GM23338 (cell line): ENCODE measurements around the gene APOBR. TPM values are rescaled to one million over a fixed set of nuclear protein-coding genes. Genes with fewer than 3 reads are reported as not detected.

Experiments used
- ATAC-seq: fragments of 200-7000 bp; cut with Tn5 transposase; 3 replicates; pipeline ENCODE4 v1.9.1; 2020
- DNase-seq: peaks from one replicate; pipeline ENCODE4 v3.0.0-alpha.2; 2015; ENCODE audit warnings: low spot score
- H2AFZ ChIP-seq: fragments of 200-600 bp; sonication (generic); 2 replicates; pipeline ENCODE4 v1.8.0; 2016; ENCODE audit warnings: antibody characterized with exemption, mild to moderate bottlenecking, moderate library complexity
- H3F3A ChIP-seq: fragments of 200-600 bp; sonication (generic); replicated peaks from 2 replicates; pipeline ENCODE4 v1.8.0; 2017; ENCODE audit warnings: antibody characterized with exemption, mixed run types, low read depth
- H3K27ac ChIP-seq: fragments of 200-600 bp; sonication (generic); 2 replicates; pipeline ENCODE4 v1.6.1; 2016; ENCODE audit warnings: low read depth
- H3K27me3 ChIP-seq: fragments of 200-600 bp; sonication (generic); 2 replicates; pipeline ENCODE4 v1.8.0; 2016; ENCODE audit warnings: mild to moderate bottlenecking, mixed run types, moderate library complexity; ENCODE audit not compliant: insufficient read depth
- H3K36me3 ChIP-seq: fragments of 200-600 bp; sonication (generic); 2 replicates; pipeline ENCODE4 v1.8.0; 2016; ENCODE audit warnings: mild to moderate bottlenecking; ENCODE audit not compliant: insufficient read depth
- H3K4me1 ChIP-seq: fragments of 200-600 bp; sonication (generic); 2 replicates; pipeline ENCODE4 v1.8.0; 2016; ENCODE audit warnings: mild to moderate bottlenecking, moderate library complexity; ENCODE audit not compliant: insufficient read depth
- H3K4me2 ChIP-seq: fragments of 200-600 bp; sonication (generic); 2 replicates; pipeline ENCODE4 v1.7.1; 2017; ENCODE audit warnings: mixed run types
- H3K4me3 ChIP-seq: fragments of 200-600 bp; sonication (generic); 2 replicates; pipeline ENCODE4 v1.6.1; 2016; ENCODE audit warnings: mixed run types
- H3K79me2 ChIP-seq: fragments of 200-600 bp; sonication (generic); replicated peaks from 2 replicates; pipeline ENCODE4 v1.8.0; 2017; ENCODE audit warnings: mild to moderate bottlenecking; ENCODE audit not compliant: insufficient read depth
- H3K9me2 ChIP-seq: fragments of 200-600 bp; sonication (generic); 2 replicates; pipeline ENCODE4 v1.8.0; 2017; ENCODE audit not compliant: insufficient read depth
- H4K20me1 ChIP-seq: fragments of 200-600 bp; sonication (generic); replicated peaks from 2 replicates; pipeline ENCODE4 v1.8.0; 2017; ENCODE audit warnings: mild to moderate bottlenecking; ENCODE audit not compliant: insufficient read depth
- H3K27ac Mint-ChIP-seq: 2 replicates; pipeline ENCODE4 v1.8.0; 2020; ENCODE audit warnings: inconsistent platforms, mild to moderate bottlenecking, moderate library complexity, mixed read lengths
- H3K27me3 Mint-ChIP-seq: 3 replicates; pipeline ENCODE4 v1.8.0; 2022; ENCODE audit warnings: low read depth, mild to moderate bottlenecking, moderate library complexity, mixed read lengths, inconsistent platforms; ENCODE audit not compliant: insufficient read depth, poor library complexity
- H3K36me3 Mint-ChIP-seq: 3 replicates; pipeline ENCODE4 v1.8.0; 2021; ENCODE audit warnings: low read depth, mild to moderate bottlenecking, inconsistent platforms, moderate library complexity, mixed read lengths
- H3K4me1 Mint-ChIP-seq: 3 replicates; pipeline ENCODE4 v1.8.0; 2020; ENCODE audit warnings: mild to moderate bottlenecking, inconsistent platforms, mixed read lengths
- H3K4me3 Mint-ChIP-seq: 3 replicates; pipeline ENCODE4 v1.8.0; 2021; ENCODE audit warnings: moderate library complexity, mild to moderate bottlenecking, inconsistent platforms, mixed read lengths
- H3K9me3 Mint-ChIP-seq: 3 replicates; pipeline ENCODE4 v1.8.0; 2020; ENCODE audit warnings: moderate library complexity, mild to moderate bottlenecking, inconsistent platforms, mixed read lengths
- CREB1 ChIP-seq: fragments of 250-450 bp; sonication (Bioruptor Pico); IDR thresholded peaks from 2 replicates; pipeline ENCODE4 v1.5.0; 2020; ENCODE audit warnings: low read depth, mild to moderate bottlenecking, moderate library complexity
- EZH2 ChIP-seq: fragments of 200-600 bp; sonication (generic); IDR thresholded peaks from one replicate; pipeline ENCODE4 v1.8.0; 2017; ENCODE audit warnings: antibody characterized with exemption, mild to moderate bottlenecking, low read depth; ENCODE audit not compliant: unreplicated experiment
- EZH2phosphoT487 ChIP-seq: fragments of 200-600 bp; sonication (generic); IDR thresholded peaks from one replicate; pipeline ENCODE4 v1.8.1; 2018; ENCODE audit warnings: antibody characterized with exemption; ENCODE audit not compliant: unreplicated experiment
- JUNB ChIP-seq: IDR thresholded peaks from one replicate; pipeline ENCODE4 v1.6.1; 2016; ENCODE audit warnings: antibody characterized with exemption; ENCODE audit not compliant: unreplicated experiment
- NANOG ChIP-seq: IDR thresholded peaks from 2 replicates; pipeline ENCODE4 v1.6.1; 2016; ENCODE audit warnings: antibody characterized with exemption, borderline replicate concordance
- POLR2AphosphoS5 ChIP-seq: IDR thresholded peaks from 2 replicates; pipeline ENCODE4 v1.6.1; 2016; ENCODE audit warnings: antibody characterized with exemption, low read depth
- STAT1 ChIP-seq: IDR thresholded peaks from one replicate; pipeline ENCODE4 v1.6.1; 2016; ENCODE audit warnings: antibody characterized with exemption; ENCODE audit not compliant: unreplicated experiment
- ZNF114 ChIP-seq: fragments of 250-450 bp; sonication (Bioruptor Pico); IDR thresholded peaks from 2 replicates; pipeline ENCODE4 v1.5.0; 2020; ENCODE audit warnings: mild to moderate bottlenecking, moderate library complexity
- ZNF331 ChIP-seq: fragments of 250-450 bp; sonication (Bioruptor Pico); IDR thresholded peaks from 2 replicates; pipeline ENCODE4 v1.5.0; 2020; ENCODE audit warnings: low read depth, mild to moderate bottlenecking, moderate library complexity
- polyA plus RNA-seq: library from polyadenylated mRNA; unstranded; fragments of >200 nt; fragmentation: Nextera tagmentation; extraction: Ambion mirVana; gene quantifications from 2 replicates; pipeline ENCODE4 v1.2.1, GENCODE V29; 2016
- total RNA-seq: library from RNA; depleted of rRNA; stranded (reverse); fragments of >200 nt; shearing (Covaris generic); gene quantifications from 2 replicates; pipeline ENCODE4 v1.2.3, GENCODE V29; 2014
- TF ChIP-seq, protein P1 (sequence below), 2 experiments: fragments of 200-600 bp in 1 of 2; sonication (generic) in 1 of 2; conservative IDR thresholded peaks; 2 replicates each; pipeline versions ENCODE4 v1.5.1 to v1.6.1; 2016 to 2017; ENCODE audit warnings: antibody characterized with exemption in 2 of 2, low read depth in 2 of 2, mild to moderate bottlenecking in 2 of 2, moderate library complexity in 1 of 2
- TF ChIP-seq, protein P2 (sequence below): fragments of 250-450 bp; sonication (Bioruptor Pico); IDR thresholded peaks from 2 replicates; pipeline ENCODE4 v1.5.0; 2020; ENCODE audit warnings: mild to moderate bottlenecking, moderate library complexity

APOBR gene
- total and polyA plus RNA-seq, 2 experiments from 2014 or later, result 0.07 TPM; not detected in 1

DNA sequence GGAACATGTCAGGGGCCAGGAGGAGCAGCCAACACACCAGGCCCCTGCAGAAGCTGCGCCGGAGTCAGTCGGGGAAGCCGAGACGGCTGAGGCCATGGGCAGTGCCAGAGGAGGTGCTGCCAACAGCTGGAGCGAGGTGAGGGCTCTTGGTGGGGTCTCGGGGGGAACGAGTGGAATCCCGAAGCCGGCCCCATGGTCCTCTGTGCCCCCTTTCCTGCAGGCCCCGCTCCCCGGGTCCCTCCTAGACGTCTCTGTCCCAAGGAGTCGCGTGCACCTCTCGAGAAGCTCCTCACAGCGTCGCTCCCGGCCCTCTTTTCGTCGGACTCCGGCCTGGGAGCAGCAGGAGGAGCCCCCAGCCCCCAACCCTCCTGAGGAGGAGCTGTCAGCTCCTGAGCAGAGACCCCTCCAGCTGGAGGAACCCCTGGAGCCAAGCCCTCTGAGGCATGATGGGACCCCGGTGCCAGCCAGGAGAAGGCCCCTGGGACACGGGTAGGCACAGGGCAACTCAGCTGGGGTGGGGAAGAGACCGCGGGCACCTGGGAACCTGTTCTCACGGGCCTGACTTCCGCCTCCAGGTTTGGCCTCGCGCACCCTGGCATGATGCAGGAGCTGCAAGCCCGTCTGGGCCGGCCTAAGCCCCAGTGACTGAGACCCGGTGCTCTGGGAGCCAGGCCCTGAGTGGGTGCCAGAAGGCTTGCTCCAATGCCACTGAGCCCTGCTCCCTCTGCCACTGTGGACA lies 3.6 kb downstream of the APOBR start:
- TF ChIP-seq EZH2, result no peak
- no peak for DNase-seq
- H3K9me3 Mint-ChIP-seq, result no peaks in the 10 kb centered on the region

DNA sequence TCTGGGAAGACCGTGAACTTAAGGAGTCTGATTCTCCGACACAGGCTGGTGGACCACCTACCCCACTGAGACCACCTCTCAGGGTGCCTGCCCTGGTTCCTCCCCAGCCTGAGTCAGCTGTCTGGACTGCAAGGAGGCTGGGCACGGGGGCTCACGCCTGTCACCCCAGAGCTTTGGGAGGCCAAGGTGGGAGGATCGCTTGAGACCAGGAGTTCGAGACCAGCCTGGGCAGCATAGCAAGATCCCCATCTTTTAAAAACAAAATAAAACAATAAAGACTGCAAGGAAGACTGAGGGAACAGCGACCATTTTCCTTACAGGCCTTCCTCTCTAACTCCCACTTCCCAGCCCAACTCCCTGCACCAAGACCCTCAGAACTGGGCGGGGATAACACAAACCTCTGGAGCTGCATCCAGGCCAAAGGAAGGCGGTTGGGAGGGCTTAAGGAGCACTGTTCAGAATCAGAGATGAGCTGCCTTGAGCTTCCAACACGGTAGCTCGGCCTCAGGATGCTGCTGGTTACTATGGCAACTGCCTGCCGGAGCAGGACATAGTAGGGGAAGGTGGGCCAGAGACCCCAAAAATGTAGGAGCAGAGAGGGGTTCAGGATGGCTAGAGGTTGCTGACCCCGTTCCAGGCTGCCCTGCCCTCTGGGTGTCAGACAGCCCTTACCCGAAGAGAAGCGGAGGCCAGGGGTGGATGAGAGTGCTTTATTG lies 4.4 kb downstream of the APOBR start:
- no peak overlapping the region for H3K27ac Mint-ChIP-seq
- no peak overlapping the region for H3K4me3 Mint-ChIP-seq
- DNase-seq (no peak), ATAC-seq (no peak)
- Histone ChIP-seq H3K4me2 (no peak overlapping the region), H3K79me2 (no peaks in the 10 kb centered on the region), H4K20me1 (no peaks in the 10 kb centered on the region), H3K36me3 (no peaks in the 10 kb centered on the region), H3K4me3 (no peak overlapping the region), H3K27me3 (no peaks in the 10 kb centered on the region), H3K27ac (no peak overlapping the region), H3K4me1 (no peaks in the 10 kb centered on the region), H3F3A (no peaks in the 10 kb centered on the region), H2AFZ (no peak overlapping the region), H3K9me2 (peaks cover 6% of the 10 kb centered on the region; the same call in 1 of the 2 replicates)
- H3K9me3 Mint-ChIP-seq, result no peaks in the 10 kb centered on the region
- peaks cover 15% of the 10 kb centered on the region for H3K27me3 Mint-ChIP-seq
- H3K36me3 Mint-ChIP-seq, result no peaks in the 10 kb centered on the region
- H3K4me1 Mint-ChIP-seq, result no peaks in the 10 kb centered on the region
- TF ChIP-seq NANOG (no peak), POLR2AphosphoS5 (no peak), ZNF331 (CRISPR knock-in tag) (no peak), STAT1 (no peak), CREB1 (CRISPR knock-in tag) (no peak), EZH2phosphoT487 (no peak), JUNB (no peak), ZNF114 (CRISPR knock-in tag) (no peak)
- TF ChIP-seq, protein P1, sequence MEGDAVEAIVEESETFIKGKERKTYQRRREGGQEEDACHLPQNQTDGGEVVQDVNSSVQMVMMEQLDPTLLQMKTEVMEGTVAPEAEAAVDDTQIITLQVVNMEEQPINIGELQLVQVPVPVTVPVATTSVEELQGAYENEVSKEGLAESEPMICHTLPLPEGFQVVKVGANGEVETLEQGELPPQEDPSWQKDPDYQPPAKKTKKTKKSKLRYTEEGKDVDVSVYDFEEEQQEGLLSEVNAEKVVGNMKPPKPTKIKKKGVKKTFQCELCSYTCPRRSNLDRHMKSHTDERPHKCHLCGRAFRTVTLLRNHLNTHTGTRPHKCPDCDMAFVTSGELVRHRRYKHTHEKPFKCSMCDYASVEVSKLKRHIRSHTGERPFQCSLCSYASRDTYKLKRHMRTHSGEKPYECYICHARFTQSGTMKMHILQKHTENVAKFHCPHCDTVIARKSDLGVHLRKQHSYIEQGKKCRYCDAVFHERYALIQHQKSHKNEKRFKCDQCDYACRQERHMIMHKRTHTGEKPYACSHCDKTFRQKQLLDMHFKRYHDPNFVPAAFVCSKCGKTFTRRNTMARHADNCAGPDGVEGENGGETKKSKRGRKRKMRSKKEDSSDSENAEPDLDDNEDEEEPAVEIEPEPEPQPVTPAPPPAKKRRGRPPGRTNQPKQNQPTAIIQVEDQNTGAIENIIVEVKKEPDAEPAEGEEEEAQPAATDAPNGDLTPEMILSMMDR (conservative IDR thresholded peaks at IDR 0.05; ENCODE audit: low read depth in 2 of 2), result no peak
- TF ChIP-seq, protein P2, sequence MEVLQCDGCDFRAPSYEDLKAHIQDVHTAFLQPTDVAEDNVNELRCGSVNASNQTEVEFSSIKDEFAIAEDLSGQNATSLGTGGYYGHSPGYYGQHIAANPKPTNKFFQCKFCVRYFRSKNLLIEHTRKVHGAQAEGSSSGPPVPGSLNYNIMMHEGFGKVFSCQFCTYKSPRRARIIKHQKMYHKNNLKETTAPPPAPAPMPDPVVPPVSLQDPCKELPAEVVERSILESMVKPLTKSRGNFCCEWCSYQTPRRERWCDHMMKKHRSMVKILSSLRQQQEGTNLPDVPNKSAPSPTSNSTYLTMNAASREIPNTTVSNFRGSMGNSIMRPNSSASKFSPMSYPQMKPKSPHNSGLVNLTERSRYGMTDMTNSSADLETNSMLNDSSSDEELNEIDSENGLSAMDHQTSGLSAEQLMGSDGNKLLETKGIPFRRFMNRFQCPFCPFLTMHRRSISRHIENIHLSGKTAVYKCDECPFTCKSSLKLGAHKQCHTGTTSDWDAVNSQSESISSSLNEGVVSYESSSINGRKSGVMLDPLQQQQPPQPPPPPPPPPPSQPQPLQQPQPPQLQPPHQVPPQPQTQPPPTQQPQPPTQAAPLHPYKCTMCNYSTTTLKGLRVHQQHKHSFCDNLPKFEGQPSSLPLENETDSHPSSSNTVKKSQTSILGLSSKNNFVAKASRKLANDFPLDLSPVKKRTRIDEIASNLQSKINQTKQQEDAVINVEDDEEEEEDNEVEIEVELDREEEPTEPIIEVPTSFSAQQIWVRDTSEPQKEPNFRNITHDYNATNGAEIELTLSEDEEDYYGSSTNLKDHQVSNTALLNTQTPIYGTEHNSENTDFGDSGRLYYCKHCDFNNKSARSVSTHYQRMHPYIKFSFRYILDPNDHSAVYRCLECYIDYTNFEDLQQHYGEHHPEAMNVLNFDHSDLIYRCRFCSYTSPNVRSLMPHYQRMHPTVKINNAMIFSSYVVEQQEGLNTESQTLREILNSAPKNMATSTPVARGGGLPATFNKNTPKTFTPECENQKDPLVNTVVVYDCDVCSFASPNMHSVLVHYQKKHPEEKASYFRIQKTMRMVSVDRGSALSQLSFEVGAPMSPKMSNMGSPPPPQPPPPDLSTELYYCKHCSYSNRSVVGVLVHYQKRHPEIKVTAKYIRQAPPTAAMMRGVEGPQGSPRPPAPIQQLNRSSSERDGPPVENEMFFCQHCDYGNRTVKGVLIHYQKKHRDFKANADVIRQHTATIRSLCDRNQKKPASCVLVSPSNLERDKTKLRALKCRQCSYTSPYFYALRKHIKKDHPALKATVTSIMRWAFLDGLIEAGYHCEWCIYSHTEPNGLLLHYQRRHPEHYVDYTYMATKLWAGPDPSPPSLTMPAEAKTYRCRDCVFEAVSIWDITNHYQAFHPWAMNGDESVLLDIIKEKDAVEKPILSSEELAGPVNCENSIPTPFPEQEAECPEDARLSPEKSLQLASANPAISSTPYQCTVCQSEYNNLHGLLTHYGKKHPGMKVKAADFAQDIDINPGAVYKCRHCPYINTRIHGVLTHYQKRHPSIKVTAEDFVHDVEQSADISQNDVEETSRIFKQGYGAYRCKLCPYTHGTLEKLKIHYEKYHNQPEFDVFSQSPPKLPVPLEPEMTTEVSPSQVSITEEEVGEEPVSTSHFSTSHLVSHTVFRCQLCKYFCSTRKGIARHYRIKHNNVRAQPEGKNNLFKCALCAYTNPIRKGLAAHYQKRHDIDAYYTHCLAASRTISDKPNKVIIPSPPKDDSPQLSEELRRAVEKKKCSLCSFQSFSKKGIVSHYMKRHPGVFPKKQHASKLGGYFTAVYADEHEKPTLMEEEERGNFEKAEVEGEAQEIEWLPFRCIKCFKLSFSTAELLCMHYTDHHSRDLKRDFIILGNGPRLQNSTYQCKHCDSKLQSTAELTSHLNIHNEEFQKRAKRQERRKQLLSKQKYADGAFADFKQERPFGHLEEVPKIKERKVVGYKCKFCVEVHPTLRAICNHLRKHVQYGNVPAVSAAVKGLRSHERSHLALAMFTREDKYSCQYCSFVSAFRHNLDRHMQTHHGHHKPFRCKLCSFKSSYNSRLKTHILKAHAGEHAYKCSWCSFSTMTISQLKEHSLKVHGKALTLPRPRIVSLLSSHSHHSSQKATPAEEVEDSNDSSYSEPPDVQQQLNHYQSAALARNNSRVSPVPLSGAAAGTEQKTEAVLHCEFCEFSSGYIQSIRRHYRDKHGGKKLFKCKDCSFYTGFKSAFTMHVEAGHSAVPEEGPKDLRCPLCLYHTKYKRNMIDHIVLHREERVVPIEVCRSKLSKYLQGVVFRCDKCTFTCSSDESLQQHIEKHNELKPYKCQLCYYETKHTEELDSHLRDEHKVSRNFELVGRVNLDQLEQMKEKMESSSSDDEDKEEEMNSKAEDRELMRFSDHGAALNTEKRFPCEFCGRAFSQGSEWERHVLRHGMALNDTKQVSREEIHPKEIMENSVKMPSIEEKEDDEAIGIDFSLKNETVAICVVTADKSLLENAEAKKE (CRISPR knock-in tag), result no peak

More for the DNA sequence above, 3.6 kb downstream of the APOBR start:
- no peaks in the 10 kb centered on the region for H3K36me3 Mint-ChIP-seq
- peaks cover 15% of the 10 kb centered on the region for H3K27me3 Mint-ChIP-seq
- no peak for ATAC-seq
- H3K4me1 Mint-ChIP-seq, result no peaks in the 10 kb centered on the region
- H3K4me3 Mint-ChIP-seq, result no peak overlapping the region
- no peak overlapping the region for H3K27ac Mint-ChIP-seq
- Histone ChIP-seq H2AFZ (no peak overlapping the region; the same call in 1 of the 2 replicates), H3K27me3 (no peaks in the 10 kb centered on the region), H3K4me1 (no peaks in the 10 kb centered on the region), H3K36me3 (no peaks in the 10 kb centered on the region), H3K9me2 (peaks cover 6% of the 10 kb centered on the region; the same call in 1 of the 2 replicates), H3K27ac (no peak overlapping the region), H4K20me1 (no peaks in the 10 kb centered on the region), H3K4me2 (no peak overlapping the region), H3K79me2 (no peaks in the 10 kb centered on the region), H3F3A (no peaks in the 10 kb centered on the region), H3K4me3 (no peak overlapping the region)
